ENCODE measurements around the gene SLC9A6.
"Not testable (repeated sequence)": the region's sequence is repeated elsewhere in the genome, so short reads cannot be mapped to it uniquely, and the experiment has no call there.

Gene SLC9A6

DNA sequence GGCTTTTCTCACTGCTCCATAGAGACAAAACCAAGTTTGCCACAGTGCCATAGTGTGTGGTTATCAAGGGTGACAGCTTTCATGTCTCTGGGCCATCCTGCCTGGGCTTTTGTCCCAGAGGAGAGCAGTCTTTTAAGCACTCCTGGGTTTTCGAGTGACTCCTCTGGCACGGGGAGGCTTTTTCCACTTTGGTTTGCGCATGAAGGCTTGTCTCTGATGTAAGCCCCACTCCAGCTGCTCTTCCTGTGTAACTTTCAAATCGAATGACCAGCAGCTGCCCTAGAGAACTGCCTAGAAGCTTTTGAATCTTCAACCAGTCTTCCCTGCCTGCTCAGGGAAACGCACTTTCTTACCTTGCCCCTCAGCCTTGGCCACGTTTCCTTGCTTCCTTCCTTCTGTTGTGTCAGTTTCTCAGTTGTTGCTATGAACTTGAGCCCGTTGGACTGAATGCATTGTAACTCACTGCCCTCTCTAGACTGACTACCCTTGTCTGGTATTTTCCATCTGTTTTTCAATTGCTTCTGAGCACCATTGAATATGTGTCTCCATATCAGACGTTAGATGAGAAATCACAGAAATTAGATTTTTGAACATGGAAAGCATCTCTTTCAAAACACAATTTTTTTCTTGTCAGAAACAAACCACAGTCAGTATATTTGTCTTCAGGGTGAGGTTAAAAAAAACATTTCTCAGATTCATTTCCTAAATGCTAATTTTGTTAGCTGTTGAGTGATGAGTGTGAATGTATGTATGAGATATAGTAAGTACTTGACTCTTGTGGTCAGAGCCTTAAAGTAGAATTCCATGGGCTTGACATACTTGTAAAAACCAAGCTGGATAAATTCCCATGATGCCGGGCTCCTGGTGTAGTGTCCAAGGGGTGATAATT, 45.3 kb downstream of the SLC9A6 start:
- no peak for DNase-seq

DNA sequence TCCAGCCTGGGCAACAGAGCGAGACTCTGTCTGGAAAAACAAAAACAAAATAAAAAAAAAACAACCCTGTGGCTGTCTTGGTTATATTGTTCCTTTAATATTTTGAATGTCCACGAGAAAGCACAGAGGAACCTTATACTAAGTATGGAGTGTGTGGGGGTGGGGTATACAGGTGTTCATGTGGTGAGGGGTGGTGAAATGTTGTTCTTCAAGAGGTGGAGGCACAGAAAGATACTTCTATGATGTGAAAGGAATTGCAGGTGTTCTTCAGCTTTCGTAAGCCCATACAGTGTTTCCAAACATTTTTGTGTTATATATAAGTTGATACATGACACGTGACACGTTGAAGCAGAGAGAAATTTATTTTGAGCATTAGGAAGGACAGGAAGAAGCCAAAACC, 46.4 kb downstream of the SLC9A6 start:
- no peak for DNase-seq

DNA sequence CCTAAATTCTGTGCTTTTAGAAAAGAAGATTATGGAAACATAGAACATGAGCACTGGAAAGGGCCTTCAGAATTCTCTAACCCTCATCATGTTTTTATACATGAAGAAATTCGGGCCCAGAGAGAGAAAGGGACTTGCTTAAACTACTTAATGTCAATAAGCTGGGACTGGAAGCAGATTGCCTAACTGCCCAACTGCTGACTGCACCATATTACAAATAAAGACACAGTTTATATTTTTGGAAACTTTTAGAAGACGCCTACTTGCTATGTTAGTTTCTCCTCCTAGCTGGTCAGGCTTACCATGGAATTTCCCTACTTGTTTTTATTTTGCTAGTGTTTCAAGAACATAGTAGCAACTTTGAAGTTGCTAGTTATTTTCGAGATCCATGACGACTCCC, 47.1 kb downstream of the SLC9A6 start:
- peak; percentile 10 to 19 (median 14) for DNase-seq

DNA sequence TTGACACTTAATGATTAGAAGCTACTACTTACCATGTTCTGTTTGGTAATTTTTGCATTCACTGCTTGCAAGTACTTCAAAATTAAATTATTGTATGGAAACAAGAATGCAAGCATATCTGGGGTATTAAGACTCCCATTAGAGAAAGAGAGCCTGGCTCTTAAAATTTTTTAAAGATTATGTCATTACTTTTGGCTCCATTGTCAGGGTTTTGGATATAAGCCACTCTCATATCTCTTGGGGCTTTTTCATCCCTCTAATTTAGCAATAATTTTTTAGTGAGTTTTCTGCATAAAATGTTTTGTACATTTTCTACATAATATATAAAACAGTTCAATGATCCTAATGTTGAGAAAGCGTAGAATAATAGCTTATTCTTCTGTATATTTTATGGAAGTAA, 49.4 kb downstream of the SLC9A6 start:
- DNase-seq = no peak

DNA sequence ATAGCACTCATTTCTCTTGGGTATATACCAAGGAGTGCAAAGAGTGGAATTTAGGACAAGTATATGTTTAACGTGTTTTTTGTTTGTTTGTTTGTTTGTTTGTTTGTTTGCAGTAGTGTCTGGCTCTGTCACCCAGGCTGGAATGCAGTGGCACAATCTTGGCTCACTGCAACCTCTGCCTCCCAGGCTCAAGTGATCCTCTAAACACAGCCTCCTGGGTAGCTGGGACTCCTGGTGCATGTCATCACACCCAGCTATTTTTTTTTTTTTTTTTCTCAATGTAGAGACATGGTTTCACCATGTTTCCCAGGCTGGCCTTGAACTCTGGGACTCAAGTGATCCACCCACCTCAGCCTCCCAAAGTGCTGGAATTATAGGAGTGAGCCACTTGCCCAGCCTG, 50.4 kb downstream of the SLC9A6 start:
- DNase-seq = no peak

DNA sequence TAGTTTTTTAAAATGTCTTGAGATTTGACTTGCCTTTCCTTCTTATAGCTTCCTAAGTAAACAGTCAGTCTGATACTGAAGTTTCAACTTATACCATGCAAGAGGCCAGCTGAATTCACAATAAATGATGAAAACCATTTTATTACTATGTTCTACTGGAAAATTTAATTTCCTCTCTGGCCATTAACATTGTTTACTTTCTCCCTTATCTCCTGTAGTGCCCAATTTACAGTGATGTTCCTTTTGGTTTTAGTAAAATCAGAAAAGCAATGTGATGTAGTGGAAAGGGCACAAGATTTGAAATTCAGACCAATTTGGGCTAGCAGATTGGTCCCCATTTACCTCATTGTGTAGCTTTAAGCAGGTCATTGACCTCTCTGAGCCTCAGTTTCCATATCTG, 54.2 kb downstream of the SLC9A6 start:
- no peak for DNase-seq

DNA sequence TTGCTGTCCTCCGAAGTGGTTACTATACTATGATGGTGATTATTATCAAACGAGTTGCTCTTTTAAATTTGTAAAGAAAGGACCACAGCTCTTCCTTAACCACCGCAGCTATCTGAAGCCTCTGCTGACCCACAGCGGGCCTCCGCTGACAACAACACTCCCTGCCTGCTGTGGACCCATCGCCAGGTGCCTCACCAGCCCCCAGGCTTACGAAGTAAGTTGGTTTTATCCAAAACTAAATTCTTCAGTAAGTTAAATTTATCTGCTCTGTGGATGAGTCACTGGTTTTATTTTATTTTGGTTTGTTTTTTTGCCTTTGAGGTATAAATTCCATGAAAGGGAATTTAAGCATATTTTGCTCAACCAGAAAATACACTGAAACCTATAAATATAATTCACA, 54.7 kb downstream of the SLC9A6 start:
- DNase-seq = no peak

DNA sequence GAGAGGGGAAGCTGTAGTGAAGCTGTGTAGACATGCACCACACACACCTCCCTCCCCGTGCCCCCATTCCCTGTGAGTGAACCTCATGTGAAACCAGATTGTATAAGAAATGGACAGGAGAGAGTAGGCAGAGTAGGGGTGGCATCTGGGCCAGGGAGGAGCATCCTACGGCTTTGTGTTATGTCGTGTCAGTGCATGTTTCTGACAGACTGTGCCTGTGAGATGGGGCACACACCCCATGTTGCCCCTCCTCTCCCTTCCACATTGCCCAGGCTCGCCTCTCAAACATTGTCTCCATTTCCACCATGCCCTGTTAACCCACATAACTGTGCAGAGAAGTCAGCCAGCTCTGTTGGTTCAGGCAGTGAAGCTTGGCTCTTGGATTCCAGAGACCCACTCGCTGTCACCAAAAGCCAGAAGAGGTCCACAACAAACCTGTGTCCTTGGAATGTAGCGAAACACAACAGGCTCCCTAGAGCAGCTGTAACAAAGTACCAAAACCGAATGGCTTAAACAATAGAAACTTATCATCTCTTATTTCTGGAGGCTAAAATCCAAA, 56.1 kb downstream of the SLC9A6 start:
- DNase-seq = no peak

DNA sequence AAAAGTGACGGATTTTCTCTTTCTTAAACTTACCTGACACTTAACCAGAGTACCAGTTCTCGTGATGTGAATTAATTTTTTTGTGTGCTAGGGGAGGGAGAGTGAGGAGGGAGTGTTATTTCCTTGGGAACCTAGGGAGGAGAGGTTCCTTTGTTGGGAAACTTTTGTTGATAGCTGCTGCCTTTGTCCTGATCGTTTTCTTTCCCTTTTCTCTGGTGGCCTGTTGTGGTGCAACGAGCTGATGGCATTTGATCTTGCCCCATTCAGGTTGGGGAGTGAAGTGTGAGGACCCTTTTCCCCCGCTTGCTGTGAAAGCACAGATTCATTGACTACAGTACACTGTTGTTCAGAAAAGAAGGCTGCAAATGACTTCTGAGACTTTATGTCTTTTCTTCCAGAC, 59.8 kb downstream of the SLC9A6 start:
- DNase-seq = no peak

DNA sequence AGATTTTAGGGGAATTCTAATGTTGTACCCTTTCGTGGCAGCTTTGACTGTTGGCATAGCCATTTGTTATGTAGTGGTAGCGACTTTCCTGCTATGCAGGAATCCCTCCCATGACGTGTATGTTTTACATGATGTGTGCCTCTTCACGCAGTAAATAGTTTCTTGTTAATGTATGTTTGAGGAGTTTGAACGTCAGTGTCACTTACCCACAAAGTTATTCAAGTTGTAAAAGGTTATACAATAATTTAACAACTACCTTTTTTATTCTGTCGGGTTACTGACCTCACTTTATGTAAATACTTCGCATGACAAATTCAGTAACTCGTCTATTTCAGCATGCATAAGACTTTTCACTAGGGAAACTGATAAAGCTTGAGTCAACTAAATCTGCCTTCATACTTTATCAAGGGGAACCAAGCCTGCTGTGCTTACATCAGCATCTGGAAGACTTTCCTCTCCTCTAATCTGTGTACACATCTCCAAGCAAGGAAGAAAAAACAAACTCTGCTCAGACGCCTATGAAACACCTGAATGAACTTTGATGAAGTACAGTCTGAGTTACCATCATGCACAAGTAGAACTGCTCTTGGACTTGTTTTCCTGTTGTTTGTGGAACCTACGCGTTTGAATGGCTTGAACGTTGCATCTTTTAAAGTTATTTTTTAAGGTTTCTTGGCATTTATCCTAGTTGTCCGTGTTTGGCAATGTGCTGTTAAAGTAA, 61.2 kb downstream of the SLC9A6 start:
- no peak for DNase-seq

DNA sequence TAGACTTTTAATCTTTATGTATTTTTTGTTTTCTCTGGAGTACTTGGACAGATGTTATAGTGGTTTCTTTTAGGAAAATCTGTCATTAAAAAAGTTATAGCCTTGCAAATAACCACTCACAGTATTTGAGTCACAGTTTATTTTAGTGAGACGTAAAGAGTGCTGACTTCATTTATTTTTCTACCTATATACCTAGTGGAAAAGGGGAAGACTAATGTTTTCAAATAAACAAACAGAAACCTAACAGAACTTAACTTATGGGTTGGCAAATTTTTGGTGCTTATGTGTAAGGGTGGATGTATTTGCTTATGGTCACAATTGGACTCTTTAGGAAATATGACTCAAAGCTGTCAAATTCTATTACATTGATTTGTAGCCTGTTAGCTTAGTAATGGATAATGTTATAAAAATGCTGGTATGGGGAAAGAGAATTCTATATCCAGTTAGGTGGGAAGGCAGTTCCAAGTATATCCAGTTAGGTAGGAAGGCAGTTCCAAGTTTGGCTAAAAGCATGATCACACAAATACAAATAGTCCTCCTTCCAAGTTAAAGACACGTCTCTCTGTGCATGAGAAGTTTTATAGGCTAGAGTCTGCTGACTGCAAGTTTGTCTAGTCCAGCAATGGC, 61.9 kb downstream of the SLC9A6 start:
- DNase-seq = no peak

DNA sequence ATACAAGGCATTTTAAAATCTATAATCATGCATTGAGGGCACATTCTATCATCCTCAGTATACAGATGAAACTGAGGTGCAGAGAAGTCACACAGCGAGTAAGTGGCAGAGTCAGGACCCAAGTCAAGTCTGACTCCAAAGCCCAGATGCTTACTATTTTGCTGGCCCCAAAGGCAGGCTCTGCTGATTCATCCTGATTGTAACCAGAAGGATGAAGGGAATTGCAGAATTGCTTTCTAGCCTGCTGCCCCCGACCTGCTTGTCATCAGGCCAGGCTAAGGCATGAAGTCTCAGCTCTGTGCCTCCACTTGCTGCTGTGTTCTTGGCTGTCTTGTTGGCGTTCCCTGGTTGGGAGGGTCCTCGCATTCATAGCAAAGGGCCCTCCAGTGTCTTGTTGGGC, 62.7 kb downstream of the SLC9A6 start:
- no peak for DNase-seq

DNA sequence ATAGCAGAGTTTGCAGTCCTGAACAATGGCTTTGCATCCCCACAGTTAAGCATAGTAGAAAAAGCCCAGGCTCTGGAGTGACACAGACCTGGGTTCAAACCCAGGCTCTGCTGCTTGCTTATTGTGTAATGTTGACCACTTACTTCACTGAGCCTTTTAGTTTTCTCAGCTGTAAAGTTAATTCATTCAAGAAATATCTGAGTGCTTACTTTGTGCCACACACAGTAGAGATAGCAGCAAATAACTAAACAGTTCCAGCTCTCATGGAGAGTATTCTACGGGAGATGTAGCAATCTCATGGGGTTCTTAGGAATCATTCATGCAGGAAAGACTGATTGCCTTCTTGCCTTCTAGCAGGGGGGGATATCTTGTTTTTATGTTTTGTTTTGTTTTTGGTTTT, 63.2 kb downstream of the SLC9A6 start:
- no peak for DNase-seq

DNA sequence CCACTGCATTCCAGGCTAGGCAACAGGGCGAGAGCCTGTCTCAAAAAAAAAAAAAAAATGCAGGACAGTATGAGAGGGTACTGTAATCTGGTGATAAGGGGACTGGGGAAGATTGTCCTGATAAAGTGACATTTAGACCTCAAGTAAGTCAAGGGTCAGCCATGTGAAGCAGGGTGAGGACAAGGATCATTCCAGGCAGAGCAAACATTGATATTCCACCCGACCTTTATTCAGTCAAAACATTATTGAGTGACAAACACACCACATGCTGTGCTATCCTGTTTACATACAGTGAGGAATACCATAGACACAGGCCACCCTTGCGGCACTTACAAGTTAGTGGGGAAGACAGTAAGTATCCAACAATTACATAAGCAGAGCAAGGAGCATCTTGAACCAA, 64.4 kb downstream of the SLC9A6 start:
- DNase-seq = no peak

DNA sequence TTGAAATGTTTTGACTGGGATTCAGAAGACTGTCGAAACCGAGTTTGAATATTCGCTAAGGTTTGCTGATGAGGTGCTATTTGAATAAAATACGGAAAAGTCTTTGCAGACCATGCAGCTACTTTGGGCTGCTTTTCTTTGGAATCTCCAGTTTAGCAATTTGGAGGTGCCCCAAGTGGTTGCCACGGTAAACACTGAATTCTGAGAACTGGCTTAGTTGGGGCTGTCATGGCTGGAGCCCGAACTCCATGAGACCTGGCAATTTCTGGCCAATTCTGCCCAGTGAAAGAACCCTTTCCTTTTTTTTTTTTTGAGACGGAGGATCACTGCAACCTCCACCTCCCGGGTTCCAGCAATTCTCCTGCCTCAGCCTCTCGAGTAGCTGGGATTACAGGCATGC, 65.6 kb downstream of the SLC9A6 start:
- DNase-seq = not testable (repeated sequence)

DNA sequence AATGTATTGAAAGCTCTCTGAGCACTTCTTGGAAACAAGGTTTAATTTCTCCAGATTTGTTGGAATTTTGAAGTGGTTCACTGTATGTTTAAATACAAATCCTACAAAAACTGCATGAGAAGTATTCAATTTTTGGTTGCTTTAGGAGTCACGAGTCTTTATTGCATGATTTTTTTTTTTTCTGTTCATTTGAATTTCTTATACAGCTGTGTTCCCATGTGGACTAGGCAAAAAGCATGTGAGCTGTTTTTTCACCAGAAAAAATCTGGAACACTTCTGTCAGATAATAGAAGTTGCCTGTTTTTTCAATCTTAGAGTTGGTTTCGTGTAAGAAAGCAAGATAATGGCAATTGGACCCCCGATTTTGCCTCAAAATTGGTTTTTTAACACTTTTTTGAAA, 66.4 kb downstream of the SLC9A6 start:
- no peak for DNase-seq

DNA sequence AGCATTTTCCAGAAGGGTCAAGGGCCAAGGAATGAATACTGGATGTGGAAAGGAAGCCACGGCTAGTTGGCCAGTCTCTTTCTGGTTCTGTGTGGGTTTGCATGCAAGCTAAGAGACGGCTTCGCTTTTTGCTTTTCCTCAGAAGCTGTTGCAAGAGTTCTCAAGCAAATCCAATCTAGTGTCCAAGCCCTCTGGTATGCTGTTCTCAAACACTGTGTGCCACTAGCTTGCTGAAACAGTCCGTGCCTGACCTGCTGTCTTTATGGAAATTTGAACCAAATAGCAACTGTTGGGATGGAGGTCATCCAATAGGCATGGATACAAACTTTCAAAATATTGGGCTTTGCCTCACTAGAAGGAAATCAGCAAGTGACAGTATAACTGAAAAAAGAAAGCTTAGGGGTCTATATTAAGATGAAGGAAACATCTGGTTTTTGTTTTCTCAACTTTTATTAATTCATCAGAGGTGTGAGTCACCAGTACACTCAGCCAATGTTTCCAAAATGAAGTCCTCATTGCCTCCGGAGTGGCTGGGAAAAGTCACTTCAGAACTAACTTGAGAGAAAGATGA, 70.5 kb downstream of the SLC9A6 start:
- peak in 2 of 3 donors; percentile 8 to 19 for DNase-seq

DNA sequence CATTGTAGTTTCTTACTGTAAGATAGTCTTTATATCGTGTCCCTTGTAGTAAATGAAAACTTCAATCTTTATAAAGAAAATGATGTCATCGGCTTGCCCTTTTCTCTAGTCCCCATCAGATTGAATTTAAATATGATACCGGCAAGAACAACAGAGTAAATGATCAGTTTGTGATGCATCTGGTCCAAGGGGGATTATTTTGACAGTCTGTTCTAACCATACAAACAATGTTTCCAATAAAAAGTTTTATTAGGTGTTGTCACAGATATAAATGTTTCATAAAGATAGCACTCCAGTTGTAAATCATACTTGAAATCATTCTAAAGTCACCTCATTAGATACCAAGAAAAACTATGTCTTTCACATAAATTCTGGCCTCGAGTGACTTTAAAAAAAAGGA, 72.3 kb downstream of the SLC9A6 start:
- DNase-seq = no peak

DNA sequence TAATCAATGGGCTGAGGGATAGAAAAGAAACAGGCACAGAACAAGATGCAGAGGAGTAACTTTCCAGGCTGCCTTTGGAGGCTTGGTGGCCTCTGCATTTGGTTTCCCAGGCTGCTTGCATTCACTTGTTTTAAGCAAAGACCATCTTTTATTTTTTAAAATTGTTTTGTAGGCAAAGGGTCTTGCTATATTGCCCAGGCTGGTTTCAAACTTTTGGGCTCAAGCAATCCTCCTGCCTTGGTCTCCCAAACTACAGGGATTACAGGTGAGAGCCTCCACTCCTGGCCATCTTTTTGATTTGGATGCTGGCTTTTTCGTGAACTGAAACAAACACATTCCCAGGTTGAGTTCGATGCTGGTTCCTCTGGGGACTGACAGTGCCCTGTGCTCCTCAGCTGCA, 74.1 kb downstream of the SLC9A6 start:
- DNase-seq = no peak

DNA sequence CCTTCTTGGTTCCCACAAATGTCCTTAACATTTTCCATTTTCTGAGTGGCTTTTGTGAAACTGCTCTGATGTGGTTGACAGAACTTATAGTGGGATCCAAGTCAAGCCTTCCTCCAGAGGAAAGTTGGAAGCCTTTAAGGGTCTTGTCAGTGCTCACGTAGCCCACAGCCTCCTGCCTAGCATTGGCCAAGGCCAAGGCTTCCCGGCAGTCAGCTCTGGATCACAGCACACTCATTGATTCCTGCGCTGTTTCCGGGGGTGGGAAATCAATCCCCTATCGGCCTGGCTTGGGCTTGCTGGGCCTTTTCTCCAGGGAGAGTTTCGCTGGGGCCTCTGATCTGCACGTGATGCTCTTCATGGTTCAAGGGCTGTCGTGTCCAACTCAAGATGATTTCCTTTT, 76.1 kb downstream of the SLC9A6 start:
- DNase-seq = no peak

DNA sequence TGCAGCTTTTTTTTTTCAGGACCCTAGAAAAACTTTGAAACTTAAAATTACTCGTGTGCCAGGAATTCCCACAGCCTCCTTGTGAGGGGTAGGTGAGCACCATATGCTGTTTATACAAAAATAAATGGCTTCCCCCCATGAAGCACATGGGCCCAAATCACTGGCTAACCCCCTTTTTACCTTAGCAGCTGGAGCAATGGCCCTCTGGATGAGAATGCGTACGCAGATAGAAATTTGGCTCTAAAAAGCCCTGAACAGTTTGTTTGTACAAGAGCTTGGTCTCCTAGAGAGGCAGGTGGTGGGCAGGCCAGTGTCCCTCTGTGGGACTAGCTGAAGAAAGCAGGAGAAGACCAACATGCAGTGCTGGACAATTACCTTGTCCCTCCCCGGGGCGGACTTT, 76.5 kb downstream of the SLC9A6 start:
- DNase-seq = no peak

DNA sequence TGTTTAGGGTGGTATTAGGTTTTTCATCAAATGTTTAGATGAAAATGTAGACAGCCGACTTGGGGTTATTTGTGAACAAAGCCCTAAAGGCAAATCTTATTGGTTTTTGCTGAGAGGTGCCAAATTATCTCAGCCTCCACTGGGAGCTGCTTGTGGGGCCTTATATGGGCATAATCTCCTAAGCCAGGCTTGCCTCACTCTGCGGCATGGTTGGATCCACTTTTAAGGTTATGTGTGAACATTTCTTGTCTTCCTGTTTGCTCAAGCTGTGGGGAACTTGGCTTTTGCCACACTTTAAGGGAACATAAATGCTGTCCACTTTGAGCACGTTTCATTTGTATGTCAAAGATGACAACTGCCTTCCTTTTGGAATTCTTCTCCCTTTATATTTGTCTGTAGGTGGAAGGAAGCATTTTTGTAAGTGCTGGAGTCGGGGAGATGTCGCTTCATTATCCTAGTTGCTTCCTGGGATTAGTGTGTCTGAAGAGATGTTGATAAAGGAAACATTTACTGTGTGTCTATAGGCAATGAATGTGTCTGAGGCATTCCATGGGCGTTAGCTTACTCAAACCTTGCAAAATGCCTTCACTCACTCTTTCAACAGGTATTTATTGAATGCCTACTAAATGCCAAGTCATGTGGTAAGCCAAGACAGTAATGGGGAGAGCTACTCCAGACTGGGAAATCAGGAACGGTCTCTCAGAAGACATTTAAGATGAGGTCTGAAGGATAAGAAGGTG, 78.3 kb downstream of the SLC9A6 start:
- peak; percentile 32 to 39 (median 35) for DNase-seq

DNA sequence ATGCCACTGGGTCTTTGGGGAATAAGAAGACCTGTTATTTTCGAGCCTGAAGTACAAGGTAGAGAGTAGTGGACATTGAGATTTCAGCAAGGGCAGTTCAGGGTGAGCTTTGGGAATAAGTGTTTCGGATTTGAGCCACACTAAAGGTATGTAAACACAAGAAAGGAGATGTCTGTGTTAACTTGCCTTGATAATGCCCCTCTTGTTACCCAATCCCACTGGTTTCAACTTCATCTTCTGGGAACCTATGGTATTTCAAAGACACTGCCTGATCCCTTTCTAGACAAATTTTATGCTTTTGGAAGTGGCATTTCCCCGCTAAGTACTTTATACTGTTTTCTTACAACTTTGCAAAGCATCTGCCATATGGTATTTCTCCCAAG, 79.4 kb downstream of the SLC9A6 start:
- no peak for DNase-seq

Data from suppressor macrophage treated with lipopolysaccharide for 1 hour (primary cell).